Type B pancreatic cell (in vitro differentiated cells): ENCODE measurements around the gene METTL25B. TPM values are rescaled to one million over a fixed set of nuclear protein-coding genes. Genes with fewer than 3 reads are reported as not detected.
"Not testable (repeated sequence)": the region's sequence is repeated elsewhere in the genome, so short reads cannot be mapped to it uniquely, and the experiment has no call there.

Experiments
- DNase-seq: peaks from one replicate; pipeline ENCODE4 v3.0.0; 2021; ENCODE audit warnings: mixed read lengths; ENCODE audit not compliant: unreplicated experiment; ENCODE audit errors: extremely low spot score
- H3K27ac Mint-ChIP-seq: 2 replicates; pipeline ENCODE4 v1.8.0; 2021; ENCODE audit warnings: mild to moderate bottlenecking, mixed read lengths
- H3K27me3 Mint-ChIP-seq: 2 replicates; pipeline ENCODE4 v1.8.0; 2021; ENCODE audit warnings: mixed read lengths
- H3K36me3 Mint-ChIP-seq: 2 replicates; pipeline ENCODE4 v1.8.0; 2021; ENCODE audit warnings: mixed read lengths
- H3K4me1 Mint-ChIP-seq: one replicate; pipeline ENCODE4 v1.8.0; 2021; ENCODE audit warnings: mixed read lengths; ENCODE audit not compliant: unreplicated experiment
- H3K4me3 Mint-ChIP-seq: 2 replicates; pipeline ENCODE4 v1.8.0; 2021; ENCODE audit warnings: mild to moderate bottlenecking, mixed read lengths
- H3K9me3 Mint-ChIP-seq: 2 replicates; pipeline ENCODE4 v1.8.0; 2021; ENCODE audit warnings: mixed read lengths
- total RNA-seq: library from RNA; stranded (reverse); gene quantifications from 2 replicates; pipeline ENCODE4 v1.2.1, GENCODE V29; 2021; ENCODE audit warnings: low replicate concordance
- TF ChIP-seq, protein P1 (sequence below): fragments of 200-600 bp; sonication (generic); conservative IDR thresholded peaks from 2 replicates; pipeline ENCODE4 v1.5.0; 2021; ENCODE audit warnings: antibody characterized with exemption, mild to moderate bottlenecking

METTL25B gene
- total RNA-seq, 1 donor from 2014 or later: 35.2 TPM

- H3K27me3 Mint-ChIP-seq: no peaks in the 10 kb centered on the region
- H3K4me3 Mint-ChIP-seq: no peak overlapping the region
- DNase-seq: no peak
- no peaks in the 10 kb centered on the region for H3K36me3 Mint-ChIP-seq
- H3K9me3 Mint-ChIP-seq: no peaks in the 10 kb centered on the region
- no peak overlapping the region for H3K27ac Mint-ChIP-seq
- peaks cover 22% of the 10 kb centered on the region for H3K4me1 Mint-ChIP-seq
- TF ChIP-seq, protein P1, sequence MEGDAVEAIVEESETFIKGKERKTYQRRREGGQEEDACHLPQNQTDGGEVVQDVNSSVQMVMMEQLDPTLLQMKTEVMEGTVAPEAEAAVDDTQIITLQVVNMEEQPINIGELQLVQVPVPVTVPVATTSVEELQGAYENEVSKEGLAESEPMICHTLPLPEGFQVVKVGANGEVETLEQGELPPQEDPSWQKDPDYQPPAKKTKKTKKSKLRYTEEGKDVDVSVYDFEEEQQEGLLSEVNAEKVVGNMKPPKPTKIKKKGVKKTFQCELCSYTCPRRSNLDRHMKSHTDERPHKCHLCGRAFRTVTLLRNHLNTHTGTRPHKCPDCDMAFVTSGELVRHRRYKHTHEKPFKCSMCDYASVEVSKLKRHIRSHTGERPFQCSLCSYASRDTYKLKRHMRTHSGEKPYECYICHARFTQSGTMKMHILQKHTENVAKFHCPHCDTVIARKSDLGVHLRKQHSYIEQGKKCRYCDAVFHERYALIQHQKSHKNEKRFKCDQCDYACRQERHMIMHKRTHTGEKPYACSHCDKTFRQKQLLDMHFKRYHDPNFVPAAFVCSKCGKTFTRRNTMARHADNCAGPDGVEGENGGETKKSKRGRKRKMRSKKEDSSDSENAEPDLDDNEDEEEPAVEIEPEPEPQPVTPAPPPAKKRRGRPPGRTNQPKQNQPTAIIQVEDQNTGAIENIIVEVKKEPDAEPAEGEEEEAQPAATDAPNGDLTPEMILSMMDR: no peak
Observed at GRCh38 chr1:156756355-156756754, 28.1 kb downstream of the METTL25B start.

- not testable (repeated sequence) for DNase-seq, H3K36me3 Mint-ChIP-seq, H3K4me3 Mint-ChIP-seq, H3K9me3 Mint-ChIP-seq, H3K27me3 Mint-ChIP-seq, H3K27ac Mint-ChIP-seq
- peaks cover 21% of the 10 kb centered on the region for H3K4me1 Mint-ChIP-seq
Observed at GRCh38 chr1:156757572-156758253, 29.4 kb downstream of the METTL25B start.

GRCh38 chr1:156760092-156760795 lies 32.0 kb downstream of the METTL25B start:
- TF ChIP-seq, protein P1: no peak
- H3K4me1 Mint-ChIP-seq: peaks cover 13% of the 10 kb centered on the region
- peak overlapping the region; percentile 92 for H3K27ac Mint-ChIP-seq
- no peaks in the 10 kb centered on the region for H3K27me3 Mint-ChIP-seq
- H3K9me3 Mint-ChIP-seq: no peaks in the 10 kb centered on the region
- DNase-seq: no peak
- peak overlapping the region; percentile 11 for H3K4me3 Mint-ChIP-seq
- H3K36me3 Mint-ChIP-seq: no peaks in the 10 kb centered on the region

GRCh38 chr1:156760796-156761104 lies 32.5 kb downstream of the METTL25B start:
- peaks cover 11% of the 10 kb centered on the region for H3K4me1 Mint-ChIP-seq
- peak overlapping the region; percentile 92 for H3K27ac Mint-ChIP-seq

DNA sequence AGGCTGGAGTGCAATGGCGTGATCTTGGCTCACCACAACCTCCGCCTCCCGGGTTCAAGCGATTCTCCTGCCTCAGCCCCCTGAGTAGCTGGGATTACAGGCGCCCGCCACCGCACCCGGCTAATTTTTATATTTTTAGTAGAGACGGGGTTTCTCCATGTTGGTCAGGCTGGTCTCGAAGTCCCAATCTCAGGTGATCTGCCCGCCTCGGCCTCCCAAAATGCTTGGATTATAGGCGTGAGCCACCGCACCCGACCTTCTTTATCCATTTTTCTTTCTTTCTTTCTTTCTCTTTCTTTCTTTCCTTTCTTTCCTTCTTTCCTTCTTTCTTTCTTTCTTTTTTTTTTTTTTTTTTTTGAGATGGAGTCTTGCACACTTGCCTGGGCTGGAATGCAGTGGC lies 36.9 kb downstream of the METTL25B start:
- not testable (repeated sequence) for H3K27ac Mint-ChIP-seq, H3K4me3 Mint-ChIP-seq, DNase-seq, H3K9me3 Mint-ChIP-seq, H3K36me3 Mint-ChIP-seq, H3K27me3 Mint-ChIP-seq
- peaks cover 26% of the 10 kb centered on the region for H3K4me1 Mint-ChIP-seq

More at GRCh38 chr1:156760796-156761104, 32.5 kb downstream of the METTL25B start:
- TF ChIP-seq, protein P1: no peak
- Mint-ChIP-seq H3K4me3 (no peak overlapping the region), H3K36me3 (no peaks in the 10 kb centered on the region), H3K9me3 (no peaks in the 10 kb centered on the region), H3K27me3 (no peaks in the 10 kb centered on the region)
- DNase-seq: no peak

DNA sequence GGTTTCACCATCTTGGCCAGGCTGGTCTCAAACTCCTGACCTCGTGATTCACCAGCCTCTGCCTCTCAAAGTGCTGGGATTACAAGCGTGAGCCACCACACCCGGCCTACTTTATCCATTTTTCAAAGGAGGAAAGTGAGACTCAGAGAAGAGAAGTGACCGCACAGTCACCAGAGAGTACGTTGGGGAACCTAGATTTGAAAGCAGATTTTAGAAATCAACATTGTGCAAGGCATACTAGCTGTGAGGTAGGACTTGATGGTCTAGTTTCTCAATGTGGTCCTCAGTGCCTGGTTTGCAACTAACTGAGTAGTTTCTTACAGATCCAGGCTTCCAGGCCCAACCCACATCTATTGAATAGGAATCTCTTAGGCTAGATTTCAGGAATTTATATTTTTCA lies 37.4 kb downstream of the METTL25B start:
- no peaks in the 10 kb centered on the region for H3K27me3 Mint-ChIP-seq
- H3K9me3 Mint-ChIP-seq: no peaks in the 10 kb centered on the region
- TF ChIP-seq, protein P1: no peak
- no peak overlapping the region for H3K27ac Mint-ChIP-seq
- DNase-seq: no peak
- peaks cover 10% of the 10 kb centered on the region for H3K36me3 Mint-ChIP-seq
- H3K4me3 Mint-ChIP-seq: no peak overlapping the region
- peaks cover 23% of the 10 kb centered on the region for H3K4me1 Mint-ChIP-seq
